HepG2 (cell line): ENCODE results near the gene CPAMD8. TPM values are rescaled to one million over a fixed set of nuclear protein-coding genes. Genes with fewer than 3 reads are reported as not detected.

ENCODE experiments used
- KDM5B ChIP-seq: sonication (generic); formaldehyde crosslinking; IDR thresholded peaks from 2 replicates; pipeline ENCODE4 v1.4.0; 2020; ENCODE audit warnings: missing genetic modification reagents, mild to moderate bottlenecking, borderline replicate concordance
- KLF9 ChIP-seq: IDR thresholded peaks from 2 replicates; pipeline ENCODE4 v1.6.1; 2016; ENCODE audit warnings: low read depth
- PRPF4 ChIP-seq: fragments of 200-400 bp; formaldehyde crosslinking; IDR thresholded peaks from 2 replicates; pipeline ENCODE4 v1.6.1; 2016; ENCODE audit warnings: low read length, low read depth; ENCODE audit not compliant: poor library complexity, severe bottlenecking
- RBFOX2 ChIP-seq: fragments of 200-400 bp; formaldehyde crosslinking; IDR thresholded peaks from 2 replicates; pipeline ENCODE4 v1.6.1; 2017; ENCODE audit warnings: low read depth, mild to moderate bottlenecking, low read length
- ZFP90 ChIP-seq: sonication (generic); formaldehyde crosslinking; IDR thresholded peaks from 2 replicates; pipeline ENCODE4 v1.8.0; 2022; ENCODE audit warnings: missing genetic modification reagents, mild to moderate bottlenecking, inconsistent platforms, borderline replicate concordance
- ZNF496 ChIP-seq: sonication (generic); formaldehyde crosslinking; IDR thresholded peaks from 2 replicates; pipeline ENCODE4 v1.8.1; 2023; ENCODE audit warnings: mild to moderate bottlenecking, moderate library complexity, missing genetic modification reagents; ENCODE audit not compliant: insufficient replicate concordance
- ZNF672 ChIP-seq: sonication (generic); formaldehyde crosslinking; IDR thresholded peaks from 2 replicates; pipeline ENCODE4 v1.8.1; 2022; ENCODE audit warnings: missing genetic modification reagents
- ZNF879 ChIP-seq: sonication (generic); formaldehyde crosslinking; IDR thresholded peaks from 2 replicates; pipeline ENCODE4 v1.8.1; 2023; ENCODE audit warnings: missing genetic modification reagents
- polyA plus RNA-seq, 8 experiments: library from polyadenylated mRNA; depleted of rRNA in 3 of 8; stranded (reverse) in 7 of 8; unstranded in 1 of 8; fragments of >200 nt; fragmentation: Illumina TruSeq in 4 of 8; extraction: Trizol in 4 of 8; gene quantifications; 2 replicates each; pipeline versions ENCODE4 v1.2.1 to v1.2.3, GENCODE V29; 2011 to 2016; ENCODE audit warnings: low read depth in 4 of 8, missing spikeins in 1 of 8, mixed read lengths in 1 of 8; ENCODE audit not compliant: insufficient read depth in 1 of 8
- total RNA-seq, 5 experiments: library from RNA; depleted of rRNA; stranded (reverse); fragments of >200 nt; fragmentation: Illumina TruSeq; extraction: Trizol; gene quantifications; 2 replicates each; pipeline ENCODE4 v1.2.3, GENCODE V29; 2016; ENCODE audit warnings: low read depth in 1 of 5
- TF ChIP-seq, protein P1 (sequence below): sonication (generic); formaldehyde crosslinking; IDR thresholded peaks from 2 replicates; pipeline ENCODE4 v1.5.1; 2020; ENCODE audit warnings: mild to moderate bottlenecking, missing genetic modification reagents, borderline replicate concordance
- TF ChIP-seq, protein P2 (sequence below): sonication (generic); formaldehyde crosslinking; IDR thresholded peaks from 2 replicates; pipeline ENCODE4 v1.4.0; 2020; ENCODE audit warnings: mild to moderate bottlenecking, missing genetic modification reagents
- TF ChIP-seq, protein P3 (sequence below): sonication (generic); formaldehyde crosslinking; IDR thresholded peaks from 2 replicates; pipeline ENCODE4 v1.4.0; 2020; ENCODE audit warnings: missing genetic modification reagents, borderline replicate concordance
- TF ChIP-seq, protein P4 (sequence below): sonication (generic); formaldehyde crosslinking; IDR thresholded peaks from 2 replicates; pipeline ENCODE4 v1.4.0; 2020; ENCODE audit warnings: mild to moderate bottlenecking, missing genetic modification reagents

The CPAMD8 gene
- total and polyA plus RNA-seq, 2 of the 13 experiments (the other 11 are each of a cell fraction or from before 2014, with no cell fraction given): 0.29 to 0.34 TPM

DNA sequence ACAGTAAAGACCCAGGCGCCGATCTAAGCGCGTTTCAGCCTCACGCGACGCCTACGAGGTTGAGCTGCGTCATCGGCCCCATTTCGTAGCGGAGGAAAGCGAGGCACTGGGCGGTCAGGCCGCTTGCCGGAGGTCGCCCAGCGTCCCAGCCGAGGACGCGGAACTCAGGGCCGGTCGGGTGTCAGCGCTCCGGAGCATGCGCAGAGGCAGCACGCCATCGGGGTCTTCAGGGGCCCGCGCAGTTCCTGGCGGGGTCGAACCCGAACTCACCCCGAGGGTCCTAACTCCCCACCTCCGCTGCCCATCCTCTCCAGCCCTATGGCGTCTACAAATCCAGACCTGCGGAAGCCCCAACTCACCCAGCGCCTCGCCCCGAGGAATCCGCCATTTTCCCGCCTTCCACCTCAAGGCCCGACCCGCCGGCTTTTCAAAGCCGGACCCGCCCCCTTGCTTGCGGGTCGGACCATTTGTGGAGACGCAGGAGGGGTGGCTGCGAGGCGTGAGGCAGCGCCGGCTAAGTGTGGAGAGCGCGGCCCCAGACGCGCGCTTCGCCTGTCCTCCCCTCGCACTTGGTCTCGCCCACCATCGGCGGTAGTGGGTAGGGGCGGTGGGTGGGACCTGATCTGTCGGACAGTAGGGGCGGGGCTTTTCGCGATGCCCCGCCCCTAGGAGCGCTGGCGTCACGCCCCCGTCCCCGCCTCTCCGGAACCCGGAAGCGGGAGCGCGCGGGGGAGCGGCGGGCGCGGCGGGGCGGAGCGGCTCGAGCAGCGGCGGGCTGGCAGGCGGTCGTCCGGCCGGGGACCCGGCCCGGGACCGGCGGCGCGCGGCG, 48.6 kb upstream of the CPAMD8 start, which contains the start of the genes HAUS8 and MYO9B (continued):
- TF ChIP-seq, protein P1, sequence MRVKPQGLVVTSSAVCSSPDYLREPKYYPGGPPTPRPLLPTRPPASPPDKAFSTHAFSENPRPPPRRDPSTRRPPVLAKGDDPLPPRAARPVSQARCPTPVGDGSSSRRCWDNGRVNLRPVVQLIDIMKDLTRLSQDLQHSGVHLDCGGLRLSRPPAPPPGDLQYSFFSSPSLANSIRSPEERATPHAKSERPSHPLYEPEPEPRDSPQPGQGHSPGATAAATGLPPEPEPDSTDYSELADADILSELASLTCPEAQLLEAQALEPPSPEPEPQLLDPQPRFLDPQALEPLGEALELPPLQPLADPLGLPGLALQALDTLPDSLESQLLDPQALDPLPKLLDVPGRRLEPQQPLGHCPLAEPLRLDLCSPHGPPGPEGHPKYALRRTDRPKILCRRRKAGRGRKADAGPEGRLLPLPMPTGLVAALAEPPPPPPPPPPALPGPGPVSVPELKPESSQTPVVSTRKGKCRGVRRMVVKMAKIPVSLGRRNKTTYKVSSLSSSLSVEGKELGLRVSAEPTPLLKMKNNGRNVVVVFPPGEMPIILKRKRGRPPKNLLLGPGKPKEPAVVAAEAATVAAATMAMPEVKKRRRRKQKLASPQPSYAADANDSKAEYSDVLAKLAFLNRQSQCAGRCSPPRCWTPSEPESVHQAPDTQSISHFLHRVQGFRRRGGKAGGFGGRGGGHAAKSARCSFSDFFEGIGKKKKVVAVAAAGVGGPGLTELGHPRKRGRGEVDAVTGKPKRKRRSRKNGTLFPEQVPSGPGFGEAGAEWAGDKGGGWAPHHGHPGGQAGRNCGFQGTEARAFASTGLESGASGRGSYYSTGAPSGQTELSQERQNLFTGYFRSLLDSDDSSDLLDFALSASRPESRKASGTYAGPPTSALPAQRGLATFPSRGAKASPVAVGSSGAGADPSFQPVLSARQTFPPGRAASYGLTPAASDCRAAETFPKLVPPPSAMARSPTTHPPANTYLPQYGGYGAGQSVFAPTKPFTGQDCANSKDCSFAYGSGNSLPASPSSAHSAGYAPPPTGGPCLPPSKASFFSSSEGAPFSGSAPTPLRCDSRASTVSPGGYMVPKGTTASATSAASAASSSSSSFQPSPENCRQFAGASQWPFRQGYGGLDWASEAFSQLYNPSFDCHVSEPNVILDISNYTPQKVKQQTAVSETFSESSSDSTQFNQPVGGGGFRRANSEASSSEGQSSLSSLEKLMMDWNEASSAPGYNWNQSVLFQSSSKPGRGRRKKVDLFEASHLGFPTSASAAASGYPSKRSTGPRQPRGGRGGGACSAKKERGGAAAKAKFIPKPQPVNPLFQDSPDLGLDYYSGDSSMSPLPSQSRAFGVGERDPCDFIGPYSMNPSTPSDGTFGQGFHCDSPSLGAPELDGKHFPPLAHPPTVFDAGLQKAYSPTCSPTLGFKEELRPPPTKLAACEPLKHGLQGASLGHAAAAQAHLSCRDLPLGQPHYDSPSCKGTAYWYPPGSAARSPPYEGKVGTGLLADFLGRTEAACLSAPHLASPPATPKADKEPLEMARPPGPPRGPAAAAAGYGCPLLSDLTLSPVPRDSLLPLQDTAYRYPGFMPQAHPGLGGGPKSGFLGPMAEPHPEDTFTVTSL (CRISPR knock-in tag): 0 out of 2 replicates have a peak, but pooled peaks have one; percentile 42
- peak; percentile 82 for TF ChIP-seq RBFOX2
- TF ChIP-seq ZNF496 (CRISPR knock-in tag): no peak
- TF ChIP-seq, protein P2, sequence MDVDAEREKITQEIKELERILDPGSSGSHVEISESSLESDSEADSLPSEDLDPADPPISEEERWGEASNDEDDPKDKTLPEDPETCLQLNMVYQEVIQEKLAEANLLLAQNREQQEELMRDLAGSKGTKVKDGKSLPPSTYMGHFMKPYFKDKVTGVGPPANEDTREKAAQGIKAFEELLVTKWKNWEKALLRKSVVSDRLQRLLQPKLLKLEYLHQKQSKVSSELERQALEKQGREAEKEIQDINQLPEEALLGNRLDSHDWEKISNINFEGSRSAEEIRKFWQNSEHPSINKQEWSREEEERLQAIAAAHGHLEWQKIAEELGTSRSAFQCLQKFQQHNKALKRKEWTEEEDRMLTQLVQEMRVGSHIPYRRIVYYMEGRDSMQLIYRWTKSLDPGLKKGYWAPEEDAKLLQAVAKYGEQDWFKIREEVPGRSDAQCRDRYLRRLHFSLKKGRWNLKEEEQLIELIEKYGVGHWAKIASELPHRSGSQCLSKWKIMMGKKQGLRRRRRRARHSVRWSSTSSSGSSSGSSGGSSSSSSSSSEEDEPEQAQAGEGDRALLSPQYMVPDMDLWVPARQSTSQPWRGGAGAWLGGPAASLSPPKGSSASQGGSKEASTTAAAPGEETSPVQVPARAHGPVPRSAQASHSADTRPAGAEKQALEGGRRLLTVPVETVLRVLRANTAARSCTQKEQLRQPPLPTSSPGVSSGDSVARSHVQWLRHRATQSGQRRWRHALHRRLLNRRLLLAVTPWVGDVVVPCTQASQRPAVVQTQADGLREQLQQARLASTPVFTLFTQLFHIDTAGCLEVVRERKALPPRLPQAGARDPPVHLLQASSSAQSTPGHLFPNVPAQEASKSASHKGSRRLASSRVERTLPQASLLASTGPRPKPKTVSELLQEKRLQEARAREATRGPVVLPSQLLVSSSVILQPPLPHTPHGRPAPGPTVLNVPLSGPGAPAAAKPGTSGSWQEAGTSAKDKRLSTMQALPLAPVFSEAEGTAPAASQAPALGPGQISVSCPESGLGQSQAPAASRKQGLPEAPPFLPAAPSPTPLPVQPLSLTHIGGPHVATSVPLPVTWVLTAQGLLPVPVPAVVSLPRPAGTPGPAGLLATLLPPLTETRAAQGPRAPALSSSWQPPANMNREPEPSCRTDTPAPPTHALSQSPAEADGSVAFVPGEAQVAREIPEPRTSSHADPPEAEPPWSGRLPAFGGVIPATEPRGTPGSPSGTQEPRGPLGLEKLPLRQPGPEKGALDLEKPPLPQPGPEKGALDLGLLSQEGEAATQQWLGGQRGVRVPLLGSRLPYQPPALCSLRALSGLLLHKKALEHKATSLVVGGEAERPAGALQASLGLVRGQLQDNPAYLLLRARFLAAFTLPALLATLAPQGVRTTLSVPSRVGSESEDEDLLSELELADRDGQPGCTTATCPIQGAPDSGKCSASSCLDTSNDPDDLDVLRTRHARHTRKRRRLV (CRISPR knock-in tag): peak; percentile 64; the same call in 1 of the 2 replicates
- peak; percentile 77; the same call in 1 of the 2 replicates for TF ChIP-seq ZFP90 (CRISPR knock-in tag)
- no peak for TF ChIP-seq PRPF4
- no peak for TF ChIP-seq ZNF672 (CRISPR knock-in tag)
- TF ChIP-seq, protein P3, sequence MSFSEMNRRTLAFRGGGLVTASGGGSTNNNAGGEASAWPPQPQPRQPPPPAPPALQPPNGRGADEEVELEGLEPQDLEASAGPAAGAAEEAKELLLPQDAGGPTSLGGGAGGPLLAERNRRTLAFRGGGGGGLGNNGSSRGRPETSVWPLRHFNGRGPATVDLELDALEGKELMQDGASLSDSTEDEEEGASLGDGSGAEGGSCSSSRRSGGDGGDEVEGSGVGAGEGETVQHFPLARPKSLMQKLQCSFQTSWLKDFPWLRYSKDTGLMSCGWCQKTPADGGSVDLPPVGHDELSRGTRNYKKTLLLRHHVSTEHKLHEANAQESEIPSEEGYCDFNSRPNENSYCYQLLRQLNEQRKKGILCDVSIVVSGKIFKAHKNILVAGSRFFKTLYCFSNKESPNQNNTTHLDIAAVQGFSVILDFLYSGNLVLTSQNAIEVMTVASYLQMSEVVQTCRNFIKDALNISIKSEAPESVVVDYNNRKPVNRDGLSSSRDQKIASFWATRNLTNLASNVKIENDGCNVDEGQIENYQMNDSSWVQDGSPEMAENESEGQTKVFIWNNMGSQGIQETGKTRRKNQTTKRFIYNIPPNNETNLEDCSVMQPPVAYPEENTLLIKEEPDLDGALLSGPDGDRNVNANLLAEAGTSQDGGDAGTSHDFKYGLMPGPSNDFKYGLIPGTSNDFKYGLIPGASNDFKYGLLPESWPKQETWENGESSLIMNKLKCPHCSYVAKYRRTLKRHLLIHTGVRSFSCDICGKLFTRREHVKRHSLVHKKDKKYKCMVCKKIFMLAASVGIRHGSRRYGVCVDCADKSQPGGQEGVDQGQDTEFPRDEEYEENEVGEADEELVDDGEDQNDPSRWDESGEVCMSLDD: no peak
- TF ChIP-seq, protein P4, sequence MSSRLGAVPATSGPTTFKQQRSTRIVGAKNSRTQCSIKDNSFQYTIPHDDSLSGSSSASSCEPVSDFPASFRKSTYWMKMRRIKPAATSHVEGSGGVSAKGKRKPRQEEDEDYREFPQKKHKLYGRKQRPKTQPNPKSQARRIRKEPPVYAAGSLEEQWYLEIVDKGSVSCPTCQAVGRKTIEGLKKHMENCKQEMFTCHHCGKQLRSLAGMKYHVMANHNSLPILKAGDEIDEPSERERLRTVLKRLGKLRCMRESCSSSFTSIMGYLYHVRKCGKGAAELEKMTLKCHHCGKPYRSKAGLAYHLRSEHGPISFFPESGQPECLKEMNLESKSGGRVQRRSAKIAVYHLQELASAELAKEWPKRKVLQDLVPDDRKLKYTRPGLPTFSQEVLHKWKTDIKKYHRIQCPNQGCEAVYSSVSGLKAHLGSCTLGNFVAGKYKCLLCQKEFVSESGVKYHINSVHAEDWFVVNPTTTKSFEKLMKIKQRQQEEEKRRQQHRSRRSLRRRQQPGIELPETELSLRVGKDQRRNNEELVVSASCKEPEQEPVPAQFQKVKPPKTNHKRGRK (CRISPR knock-in tag): no peak
- TF ChIP-seq ZNF879 (CRISPR knock-in tag): no peak
- peak; percentile 43; the same call in 1 of the 2 replicates for TF ChIP-seq KLF9 (CRISPR knock-in tag)
- peak; percentile 58; the same call in 1 of the 2 replicates for TF ChIP-seq KDM5B (CRISPR knock-in tag)
